Lung (tissue), 12 donors: Measurements from ENCODE around the gene WRAP73. TPM values are rescaled to one million over a fixed set of nuclear protein-coding genes. Genes with fewer than 3 reads are reported as not detected.

ENCODE experiments used
- ATAC-seq: fragments of 200-7000 bp; cut with Tn5 transposase; one replicate; pipeline ENCODE4 v1.9.1; 2020; ENCODE audit warnings: moderate number of reproducible peaks; ENCODE audit not compliant: insufficient read depth, low FRiP score
- DNase-seq, 3 donors: peaks; one replicate each; pipeline ENCODE4 v3.0.0-alpha.2; 2013 to 2017
- H3K27ac ChIP-seq, 2 donors: one replicate each; pipeline ENCODE4 v1.5.1; 2013; ENCODE audit warnings: mild to moderate bottlenecking in 2 of 2, moderate library complexity in 2 of 2, control low read depth in 1 of 2, inconsistent platforms in 1 of 2, low read depth in 1 of 2, low read length in 1 of 2
- H3K27me3 ChIP-seq, 3 donors: one replicate each; pipeline ENCODE4 v1.5.1; 2013; ENCODE audit warnings: low read length in 2 of 3; ENCODE audit not compliant: control insufficient read depth in 3 of 3, insufficient read depth in 3 of 3
- H3K36me3 ChIP-seq, 4 donors: one replicate each; pipeline ENCODE4 v1.5.1; 2013; ENCODE audit warnings: low read length in 4 of 4, mild to moderate bottlenecking in 1 of 4, moderate library complexity in 1 of 4; ENCODE audit not compliant: control insufficient read depth in 4 of 4, insufficient read depth in 4 of 4
- H3K4me1 ChIP-seq, 5 donors: one replicate each; pipeline ENCODE4 v1.5.1; 2013; ENCODE audit warnings: low read length in 5 of 5, mild to moderate bottlenecking in 2 of 5, moderate library complexity in 1 of 5; ENCODE audit not compliant: control insufficient read depth in 5 of 5, insufficient read depth in 5 of 5
- H3K4me3 ChIP-seq: one replicate; pipeline ENCODE4 v1.5.1; 2013; ENCODE audit warnings: mild to moderate bottlenecking, control low read depth, moderate library complexity
- H3K9ac ChIP-seq, 2 donors: one replicate each; pipeline ENCODE4 v1.5.1; 2013; ENCODE audit warnings: low read length in 2 of 2, control low read depth in 1 of 2; ENCODE audit not compliant: insufficient read depth in 1 of 2
- H3K9me3 ChIP-seq, 4 donors: one replicate each; pipeline ENCODE4 v1.5.1; 2013; ENCODE audit warnings: low read length in 3 of 4, mild to moderate bottlenecking in 1 of 4, moderate library complexity in 1 of 4; ENCODE audit not compliant: control insufficient read depth in 4 of 4, insufficient read depth in 3 of 4
- WGBS, 2 donors: extraction: QIAGEN DNeasy Blood & Tissue Kit; methylation state at CpG; one replicate each; pipeline ENCODE4 v1.1.7; 2013; 5-methylcytosine and 5-hydroxymethylcytosine counted together
- polyA plus RNA-seq, 2 donors: library from polyadenylated mRNA; stranded (reverse); fragments of 200-250 nt; gene quantifications; one replicate each; pipeline ENCODE4 v1.2.1, GENCODE V29; 2013
- total RNA-seq, 2 donors: library from RNA; depleted of rRNA in 1 of 2; stranded (reverse); fragments of >200 nt in 1 of 2; gene quantifications; one replicate each; pipeline ENCODE4 v1.2.1, GENCODE V29; 2014 to 2021
- TF ChIP-seq, protein P1 (sequence below): IDR thresholded peaks from 2 replicates; pipeline ENCODE4 v1.5.1; 2012; ENCODE audit warnings: mild to moderate bottlenecking; ENCODE audit errors: control extremely low read depth, extremely low read depth
- donor health status: control.
- donor health status: control.
- donor health status: Bipolar disorder and iron deficiency.
- donor health status: healthy.
- donor health status: DM: yes; HTN: yes; CAD: no.

The WRAP73 gene
- total and polyA plus RNA-seq, 4 donors, result 17.3 to 25.3 (median 22.8) TPM

DNA sequence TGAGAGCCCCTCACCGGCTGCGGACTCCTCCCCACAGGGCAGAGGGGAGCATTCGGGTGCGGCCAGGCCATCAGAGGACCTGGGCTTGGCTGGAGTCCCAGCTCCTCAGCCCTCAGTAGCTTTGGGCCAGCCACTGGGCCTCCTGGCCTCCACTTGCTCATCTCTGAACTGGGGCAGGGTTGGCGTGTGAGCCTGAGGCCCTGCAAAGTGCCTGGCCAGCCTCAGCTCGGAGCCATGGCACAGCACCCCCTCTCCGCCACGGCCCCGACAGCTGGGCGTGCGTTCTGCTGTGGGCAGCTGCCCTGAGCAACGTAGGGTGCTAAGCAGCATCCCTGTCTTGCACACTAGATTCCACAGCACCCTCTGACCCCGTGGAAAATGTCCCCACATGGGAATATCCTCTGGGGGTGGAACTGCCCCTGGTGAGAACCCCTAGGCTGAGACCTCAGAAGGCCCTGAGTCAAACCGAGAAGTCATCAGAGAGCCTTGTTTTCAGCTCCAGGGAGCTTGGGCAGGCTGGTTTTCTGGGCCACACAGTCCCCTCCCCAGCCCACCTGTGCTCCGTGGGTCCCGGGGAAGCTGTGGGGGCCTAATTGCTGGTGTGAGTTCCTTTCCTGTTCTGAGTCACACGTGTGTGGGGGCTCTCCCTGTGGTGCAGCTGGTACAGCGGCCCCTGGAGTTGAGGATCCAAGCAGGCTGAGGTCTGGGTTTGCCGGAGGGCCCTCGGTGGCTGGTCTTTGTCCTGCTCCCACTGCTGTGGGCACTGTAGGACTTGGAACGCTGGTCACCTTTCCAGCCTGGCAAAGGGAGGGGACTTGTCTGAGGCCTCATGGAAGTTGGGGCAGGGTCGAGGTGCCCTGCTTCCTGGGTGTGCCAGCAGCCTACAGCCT is 26.9 kb upstream of the WRAP73 start:
- no peaks in the 10 kb centered on the region for H3K27me3 ChIP-seq

DNA sequence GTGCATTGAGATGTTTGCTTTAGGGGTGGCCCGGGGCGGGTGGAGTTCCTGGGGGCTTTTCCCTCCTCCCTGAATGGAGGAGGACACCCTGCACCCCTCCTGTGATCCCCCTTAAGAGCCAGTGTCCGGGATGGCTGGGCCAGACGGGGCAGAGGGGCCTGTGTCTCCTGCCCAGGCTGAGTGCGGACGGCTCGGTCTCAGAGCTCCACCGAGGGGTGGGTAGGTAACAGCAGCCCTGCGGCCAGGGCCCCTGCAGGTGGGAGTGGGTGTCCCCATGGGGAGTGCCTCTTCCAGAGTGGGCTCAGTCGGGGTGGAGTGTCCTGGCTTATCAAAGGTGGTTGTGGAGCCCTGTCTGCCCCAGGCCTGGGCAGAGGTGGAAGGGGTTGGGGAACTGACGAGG is 25.5 kb upstream of the WRAP73 start:
- H3K9ac ChIP-seq, result no peak overlapping the region
- no peaks in the 10 kb centered on the region for H3K27me3 ChIP-seq
- H3K9me3 ChIP-seq, result no peaks in the 10 kb centered on the region
- ATAC-seq (no peak), DNase-seq (no peak)
- no peak overlapping the region for H3K27ac ChIP-seq
- peaks cover 0 to 12% (median 2%) of the 10 kb centered on the region in 5 donors for H3K4me1 ChIP-seq
- H3K4me3 ChIP-seq, result no peak overlapping the region
- 77 to 79% methylated on average over 11 of the region's 11 CpGs for WGBS, 2 donors
- TF ChIP-seq, protein P1, sequence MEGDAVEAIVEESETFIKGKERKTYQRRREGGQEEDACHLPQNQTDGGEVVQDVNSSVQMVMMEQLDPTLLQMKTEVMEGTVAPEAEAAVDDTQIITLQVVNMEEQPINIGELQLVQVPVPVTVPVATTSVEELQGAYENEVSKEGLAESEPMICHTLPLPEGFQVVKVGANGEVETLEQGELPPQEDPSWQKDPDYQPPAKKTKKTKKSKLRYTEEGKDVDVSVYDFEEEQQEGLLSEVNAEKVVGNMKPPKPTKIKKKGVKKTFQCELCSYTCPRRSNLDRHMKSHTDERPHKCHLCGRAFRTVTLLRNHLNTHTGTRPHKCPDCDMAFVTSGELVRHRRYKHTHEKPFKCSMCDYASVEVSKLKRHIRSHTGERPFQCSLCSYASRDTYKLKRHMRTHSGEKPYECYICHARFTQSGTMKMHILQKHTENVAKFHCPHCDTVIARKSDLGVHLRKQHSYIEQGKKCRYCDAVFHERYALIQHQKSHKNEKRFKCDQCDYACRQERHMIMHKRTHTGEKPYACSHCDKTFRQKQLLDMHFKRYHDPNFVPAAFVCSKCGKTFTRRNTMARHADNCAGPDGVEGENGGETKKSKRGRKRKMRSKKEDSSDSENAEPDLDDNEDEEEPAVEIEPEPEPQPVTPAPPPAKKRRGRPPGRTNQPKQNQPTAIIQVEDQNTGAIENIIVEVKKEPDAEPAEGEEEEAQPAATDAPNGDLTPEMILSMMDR, result no peak
- H3K36me3 ChIP-seq, result no peaks in the 10 kb centered on the region

More for the DNA sequence above, 26.9 kb upstream of the WRAP73 start:
- Histone ChIP-seq H3K4me3 (no peak overlapping the region), H3K9me3 (no peaks in the 10 kb centered on the region), H3K4me1 (peaks cover 0 to 12% (median 2%) of the 10 kb centered on the region in 5 donors), H3K36me3 (no peaks in the 10 kb centered on the region), H3K27ac (peak overlapping the region in 1 of 2 donors; percentile 35), H3K9ac (no peak overlapping the region)
- TF ChIP-seq, protein P1, result no peak
- DNase-seq (no peak), ATAC-seq (no peak)
- 59 to 66% methylated on average over 22 of the region's 22 CpGs for WGBS, 2 donors

DNA sequence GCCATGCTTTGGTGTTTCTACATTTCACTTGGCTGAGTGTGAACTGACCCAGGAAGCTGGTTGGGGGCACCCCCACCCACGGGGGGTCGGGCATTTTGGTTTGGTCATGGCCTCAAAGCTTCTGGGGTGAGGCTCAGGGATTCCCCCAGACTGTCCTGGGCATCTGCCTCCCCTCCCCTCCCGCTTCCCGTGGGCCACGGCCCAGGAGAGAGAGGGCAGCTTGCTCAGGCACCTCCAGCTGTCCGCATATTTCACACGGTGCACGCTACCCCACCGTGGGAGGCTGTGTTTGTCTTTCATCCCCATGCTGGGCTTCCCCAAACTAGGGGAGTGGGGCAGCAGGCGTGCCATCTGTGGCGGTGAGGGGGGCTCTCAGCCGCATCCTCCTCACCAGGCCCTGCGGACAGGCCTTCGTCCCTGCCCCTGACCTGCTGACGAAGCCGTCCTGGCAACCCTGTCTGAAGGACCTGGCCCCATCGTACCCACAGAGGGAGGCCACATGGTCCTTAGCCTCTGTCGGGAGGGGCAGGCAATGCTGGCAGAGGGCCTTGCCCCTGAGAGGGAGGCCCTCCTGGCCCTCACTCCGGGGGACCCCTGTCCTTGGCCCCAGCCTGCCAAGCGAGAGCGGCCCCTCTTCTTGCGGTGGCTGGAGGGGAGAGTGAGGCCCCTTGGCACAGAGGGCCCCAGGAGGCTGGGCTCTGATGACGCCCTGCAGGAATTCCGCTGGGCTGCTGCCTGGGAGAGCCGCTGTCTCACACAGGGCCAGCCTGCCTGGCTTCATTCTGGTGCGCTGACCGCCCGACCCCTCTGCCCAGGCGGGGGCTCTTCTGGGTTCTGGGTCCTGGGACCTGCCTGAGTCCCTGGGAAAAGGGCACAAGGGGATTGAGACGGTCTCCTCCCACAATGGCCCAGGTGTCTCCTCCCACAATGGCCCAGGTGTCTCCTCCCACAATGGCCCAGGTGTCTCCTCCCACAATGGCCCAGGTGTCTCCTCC is 24.5 kb upstream of the WRAP73 start:
- TF ChIP-seq, protein P1, result no peak
- ATAC-seq (no peak), DNase-seq (peak; percentile 58 to 69 (median 59))
- WGBS, 2 donors, result 58 to 71% methylated on average over 30 of the region's 30 CpGs
- no peaks in the 10 kb centered on the region for H3K36me3 ChIP-seq
- H3K9me3 ChIP-seq, result no peaks in the 10 kb centered on the region
- H3K27ac ChIP-seq, result no peak overlapping the region
- H3K4me3 ChIP-seq, result no peak overlapping the region
- H3K27me3 ChIP-seq, result peaks cover 0 to 5% (median 0%) of the 10 kb centered on the region in 3 donors
- no peak overlapping the region for H3K9ac ChIP-seq
- H3K4me1 ChIP-seq, result peaks cover 0 to 12% (median 2%) of the 10 kb centered on the region in 5 donors
